DND-41 (cell line): ENCODE results near the gene POMT2.

Experiments used
- ATAC-seq: fragments of 200-7000 bp; cut with Tn5 transposase; 3 replicates; pipeline ENCODE4 v1.9.1; 2021; ENCODE audit warnings: low read depth; ENCODE audit not compliant: insufficient read depth
- DNase-seq: peaks from one replicate; pipeline ENCODE4 v3.0.0-alpha.2; 2020
- H2AFZ ChIP-seq: 2 replicates; pipeline ENCODE4 v1.6.0; 2012; ENCODE audit warnings: low read depth, low read length
- H3K27ac ChIP-seq: 2 replicates; pipeline ENCODE4 v1.5.1; 2012; ENCODE audit warnings: low read length, inconsistent platforms
- H3K27me3 ChIP-seq: fragments of 200-600 bp; sonication (generic); 2 replicates; pipeline ENCODE4 v1.6.0; 2012; ENCODE audit warnings: low read length, mild to moderate bottlenecking, inconsistent platforms; ENCODE audit not compliant: insufficient read depth, poor library complexity
- H3K36me3 ChIP-seq: 2 replicates; pipeline ENCODE4 v1.5.1; 2012; ENCODE audit warnings: low read length, inconsistent platforms; ENCODE audit not compliant: insufficient read depth
- H3K4me1 ChIP-seq: 2 replicates; pipeline ENCODE4 v1.5.1; 2012; ENCODE audit warnings: mild to moderate bottlenecking, low read length; ENCODE audit not compliant: insufficient read depth
- H3K4me2 ChIP-seq: 2 replicates; pipeline ENCODE4 v1.6.0; 2012; ENCODE audit warnings: mild to moderate bottlenecking, moderate library complexity, low read length, inconsistent platforms; ENCODE audit not compliant: insufficient read depth
- H3K4me3 ChIP-seq, 2 experiments: fragments of 200-600 bp in 1 of 2; shearing (Covaris generic) in 1 of 2; 2 replicates each; pipeline ENCODE4 v1.5.1; 2012 to 2016; ENCODE audit warnings: inconsistent platforms in 2 of 2, low read length in 2 of 2, mild to moderate bottlenecking in 2 of 2, low read depth in 1 of 2, moderate library complexity in 1 of 2
- H3K79me2 ChIP-seq: 2 replicates; pipeline ENCODE4 v1.6.0; 2012; ENCODE audit warnings: low read length, inconsistent platforms; ENCODE audit not compliant: insufficient read depth
- H3K9ac ChIP-seq: 2 replicates; pipeline ENCODE4 v1.6.0; 2012; ENCODE audit warnings: low read depth, mild to moderate bottlenecking, inconsistent platforms, low read length, moderate library complexity
- H3K9me3 ChIP-seq: 2 replicates; pipeline ENCODE4 v1.5.1; 2012; ENCODE audit warnings: low read length, moderate library complexity, mild to moderate bottlenecking, inconsistent platforms; ENCODE audit not compliant: insufficient read depth, severe bottlenecking
- H4K20me1 ChIP-seq: 2 replicates; pipeline ENCODE4 v1.6.0; 2012; ENCODE audit warnings: low read length; ENCODE audit not compliant: insufficient read depth
- CTCF ChIP-seq: IDR thresholded peaks from 2 replicates; pipeline ENCODE4 v1.5.1; 2012; ENCODE audit warnings: borderline replicate concordance, low read length, moderate library complexity, mild to moderate bottlenecking; ENCODE audit not compliant: poor library complexity, severe bottlenecking; ENCODE audit errors: extremely low read depth
- EZH2 ChIP-seq: IDR thresholded peaks from 3 replicates; pipeline ENCODE4 v1.6.1; 2012; ENCODE audit warnings: borderline replicate concordance, low read depth, mild to moderate bottlenecking, moderate library complexity, low read length, inconsistent platforms; ENCODE audit not compliant: severe bottlenecking

POMT2 gene

GRCh38 chr14:77249286-77249685, 71.4 kb downstream of the POMT2 start:
- no peak overlapping the region for H3K4me3 ChIP-seq
- H3K27me3 ChIP-seq, result peaks cover 4% of the 10 kb centered on the region
- no peak for ATAC-seq
- H3K4me1 ChIP-seq, result no peaks in the 10 kb centered on the region
- no peaks in the 10 kb centered on the region for H3K36me3 ChIP-seq
- no peaks in the 10 kb centered on the region for H3K79me2 ChIP-seq
- H3K4me2 ChIP-seq, result no peak overlapping the region
- TF ChIP-seq EZH2 (no peak), CTCF (no peak)
- DNase-seq, result no peak
- H3K9ac ChIP-seq, result no peak overlapping the region
- H4K20me1 ChIP-seq, result no peaks in the 10 kb centered on the region
- no peaks in the 10 kb centered on the region for H3K9me3 ChIP-seq
- no peak overlapping the region for H3K27ac ChIP-seq
- H2AFZ ChIP-seq, result no peak overlapping the region

DNA sequence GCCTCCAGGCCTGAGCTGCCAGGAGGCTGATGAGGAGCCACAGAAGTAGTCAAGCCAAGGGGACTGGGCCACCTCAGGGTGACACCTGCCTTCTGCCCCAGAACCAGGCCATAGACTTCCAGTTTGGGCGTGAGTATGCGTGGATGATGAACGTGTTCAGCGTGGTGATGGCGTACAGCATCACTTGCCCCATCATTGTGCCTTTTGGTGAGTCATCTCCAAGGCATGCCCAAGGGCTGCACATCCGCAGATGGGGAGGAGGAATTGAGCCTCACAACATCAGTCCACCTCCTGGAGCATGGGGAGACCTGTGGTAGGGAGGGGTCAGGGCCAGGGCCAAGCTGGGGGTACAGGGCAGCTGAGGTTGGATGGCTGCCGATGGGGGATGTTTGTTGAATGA, 72.0 kb downstream of the POMT2 start:
- no peaks in the 10 kb centered on the region for H3K9me3 ChIP-seq
- no peak overlapping the region for H3K4me3 ChIP-seq
- H3K9ac ChIP-seq, result no peak overlapping the region
- no peaks in the 10 kb centered on the region for H3K4me1 ChIP-seq
- no peak overlapping the region for H3K27ac ChIP-seq
- no peak overlapping the region for H2AFZ ChIP-seq
- TF ChIP-seq CTCF, result no peak
- peaks cover 4% of the 10 kb centered on the region for H3K27me3 ChIP-seq
- no peak overlapping the region for H3K4me2 ChIP-seq
- ATAC-seq (no peak), DNase-seq (no peak)
- H3K79me2 ChIP-seq, result no peaks in the 10 kb centered on the region
- H4K20me1 ChIP-seq, result no peaks in the 10 kb centered on the region
- no peaks in the 10 kb centered on the region for H3K36me3 ChIP-seq

GRCh38 chr14:77246784-77247183, 73.9 kb downstream of the POMT2 start:
- Histone ChIP-seq H3K9ac (no peak overlapping the region), H3K36me3 (no peaks in the 10 kb centered on the region), H4K20me1 (no peaks in the 10 kb centered on the region), H3K79me2 (no peaks in the 10 kb centered on the region), H3K27ac (no peak overlapping the region), H3K4me1 (no peaks in the 10 kb centered on the region), H3K27me3 (peaks cover 4% of the 10 kb centered on the region), H3K9me3 (no peaks in the 10 kb centered on the region), H3K4me3 (no peak overlapping the region), H3K4me2 (no peak overlapping the region), H2AFZ (no peak overlapping the region)
- no peak for TF ChIP-seq CTCF
- ATAC-seq (no peak), DNase-seq (no peak)

GRCh38 chr14:77245820-77246219, 74.9 kb downstream of the POMT2 start:
- H3K79me2 ChIP-seq, result no peaks in the 10 kb centered on the region
- no peak overlapping the region for H3K9ac ChIP-seq
- ATAC-seq (no peak), DNase-seq (no peak)
- no peak overlapping the region for H3K27ac ChIP-seq
- no peak overlapping the region for H3K4me3 ChIP-seq
- TF ChIP-seq EZH2, result no peak
- TF ChIP-seq CTCF, result no peak
- H4K20me1 ChIP-seq, result no peaks in the 10 kb centered on the region
- H3K9me3 ChIP-seq, result no peaks in the 10 kb centered on the region
- H3K27me3 ChIP-seq, result peaks cover 4% of the 10 kb centered on the region
- no peaks in the 10 kb centered on the region for H3K4me1 ChIP-seq
- H3K36me3 ChIP-seq, result no peaks in the 10 kb centered on the region
- H3K4me2 ChIP-seq, result no peak overlapping the region
- no peak overlapping the region for H2AFZ ChIP-seq
